SK-N-SH treated with all-trans-retinoic acid at 6 μM for 48 hours (cell line): ENCODE data around the gene RXRA.

Source experiments
- ATAC-seq: fragments of 200-7000 bp; cut with Tn5 transposase; 3 replicates; pipeline ENCODE4 v1.9.1; 2020; ENCODE audit warnings: mild to moderate bottlenecking, moderate library complexity
- ARNTL ChIP-seq: fragments of 450-650 bp; formaldehyde crosslinking; IDR thresholded peaks from 2 replicates; pipeline ENCODE4 v1.5.0; 2020; ENCODE audit warnings: low read depth, mild to moderate bottlenecking, moderate library complexity, borderline replicate concordance
- BACH2 ChIP-seq: fragments of 250-450 bp; sonication (Bioruptor Pico); IDR thresholded peaks from 2 replicates; pipeline ENCODE4 v1.9.0; 2021; ENCODE audit warnings: mild to moderate bottlenecking, borderline replicate concordance
- CSDC2 ChIP-seq: fragments of 250-450 bp; sonication (Bioruptor Pico); IDR thresholded peaks from 2 replicates; pipeline ENCODE4 v1.5.0; 2020; ENCODE audit warnings: mild to moderate bottlenecking, moderate library complexity
- ESRRG ChIP-seq: fragments of 250-450 bp; sonication (Bioruptor Pico); IDR thresholded peaks from 2 replicates; pipeline ENCODE4 v1.6.1; 2021; ENCODE audit warnings: mild to moderate bottlenecking
- GLIS3 ChIP-seq: fragments of 250-450 bp; sonication (Bioruptor Pico); IDR thresholded peaks from 2 replicates; pipeline ENCODE4 v1.5.0; 2020; ENCODE audit warnings: mild to moderate bottlenecking, moderate library complexity
- ISL1 ChIP-seq: fragments of 250-450 bp; sonication (Bioruptor Pico); IDR thresholded peaks from 2 replicates; pipeline ENCODE4 v2.1.2; 2022; ENCODE audit warnings: mild to moderate bottlenecking, moderate library complexity
- PPARA ChIP-seq: fragments of 250-450 bp; sonication (Bioruptor Pico); IDR thresholded peaks from 2 replicates; pipeline ENCODE4 v1.5.0; 2020; ENCODE audit warnings: mild to moderate bottlenecking, borderline replicate concordance
- RARB ChIP-seq: fragments of 250-450 bp; sonication (Bioruptor Pico); IDR thresholded peaks from 2 replicates; pipeline ENCODE4 v1.8.0; 2021; ENCODE audit warnings: mild to moderate bottlenecking, moderate library complexity
- SNAI2 ChIP-seq: fragments of 250-450 bp; sonication (Bioruptor Pico); IDR thresholded peaks from 2 replicates; pipeline ENCODE4 v1.5.0; 2020; ENCODE audit warnings: mild to moderate bottlenecking, moderate library complexity
- TCF4 ChIP-seq: fragments of 250-450 bp; sonication (Bioruptor Pico); IDR thresholded peaks from 2 replicates; pipeline ENCODE4 v1.8.0; 2021; ENCODE audit warnings: mild to moderate bottlenecking, moderate library complexity, borderline replicate concordance
- TOX ChIP-seq: fragments of 250-450 bp; sonication (Bioruptor Pico); IDR thresholded peaks from 2 replicates; pipeline ENCODE4 v1.8.0; 2021; ENCODE audit warnings: mild to moderate bottlenecking, moderate library complexity, borderline replicate concordance
- ZC3H10 ChIP-seq: fragments of 250-450 bp; sonication (Bioruptor Pico); IDR thresholded peaks from 2 replicates; pipeline ENCODE4 v1.5.1; 2021; ENCODE audit warnings: mild to moderate bottlenecking, moderate library complexity
- ZFP3 ChIP-seq: fragments of 250-450 bp; sonication (Bioruptor Pico); IDR thresholded peaks from 2 replicates; pipeline ENCODE4 v1.5.0; 2020; ENCODE audit warnings: mild to moderate bottlenecking, moderate library complexity
- ZFP30 ChIP-seq: fragments of 450-650 bp; formaldehyde crosslinking; IDR thresholded peaks from 2 replicates; pipeline ENCODE4 v1.5.0; 2022; ENCODE audit warnings: mild to moderate bottlenecking, moderate library complexity
- ZNF565 ChIP-seq: fragments of 450-650 bp; formaldehyde crosslinking; conservative IDR thresholded peaks from 2 replicates; pipeline ENCODE4 v1.5.0; 2020; ENCODE audit warnings: low read depth, mild to moderate bottlenecking, moderate library complexity
- ZNF70 ChIP-seq: fragments of 450-650 bp; formaldehyde crosslinking; IDR thresholded peaks from 2 replicates; pipeline ENCODE4 v1.5.0; 2020; ENCODE audit warnings: mild to moderate bottlenecking, moderate library complexity
- ZNF8 ChIP-seq: fragments of 450-650 bp; formaldehyde crosslinking; IDR thresholded peaks from 2 replicates; pipeline ENCODE4 v1.5.0; 2020; ENCODE audit warnings: mild to moderate bottlenecking, moderate library complexity
- TF ChIP-seq, protein P1 (sequence below): fragments of 250-450 bp; sonication (Bioruptor Pico); IDR thresholded peaks from 2 replicates; pipeline ENCODE4 v1.5.1; 2021; ENCODE audit warnings: mild to moderate bottlenecking, moderate library complexity
- TF ChIP-seq, protein P2 (sequence below): fragments of 250-450 bp; sonication (Bioruptor Pico); IDR thresholded peaks from 2 replicates; pipeline ENCODE4 v1.5.1; 2020; ENCODE audit warnings: low read depth, mild to moderate bottlenecking, moderate library complexity
- TF ChIP-seq, protein P3 (sequence below): fragments of 250-450 bp; sonication (Bioruptor Pico); IDR thresholded peaks from 2 replicates; pipeline ENCODE4 v1.5.0; 2020; ENCODE audit warnings: mild to moderate bottlenecking, moderate library complexity
- TF ChIP-seq, protein P4 (sequence below): fragments of 250-450 bp; sonication (Bioruptor Pico); IDR thresholded peaks from 2 replicates; pipeline ENCODE4 v1.8.0; 2020; ENCODE audit warnings: mild to moderate bottlenecking, moderate library complexity, borderline replicate concordance
- TF ChIP-seq, protein P5 (sequence below): fragments of 250-450 bp; sonication (Bioruptor Pico); IDR thresholded peaks from 2 replicates; pipeline ENCODE4 v1.8.0; 2021; ENCODE audit warnings: low read depth, mild to moderate bottlenecking, moderate library complexity, borderline replicate concordance

Gene RXRA

DNA sequence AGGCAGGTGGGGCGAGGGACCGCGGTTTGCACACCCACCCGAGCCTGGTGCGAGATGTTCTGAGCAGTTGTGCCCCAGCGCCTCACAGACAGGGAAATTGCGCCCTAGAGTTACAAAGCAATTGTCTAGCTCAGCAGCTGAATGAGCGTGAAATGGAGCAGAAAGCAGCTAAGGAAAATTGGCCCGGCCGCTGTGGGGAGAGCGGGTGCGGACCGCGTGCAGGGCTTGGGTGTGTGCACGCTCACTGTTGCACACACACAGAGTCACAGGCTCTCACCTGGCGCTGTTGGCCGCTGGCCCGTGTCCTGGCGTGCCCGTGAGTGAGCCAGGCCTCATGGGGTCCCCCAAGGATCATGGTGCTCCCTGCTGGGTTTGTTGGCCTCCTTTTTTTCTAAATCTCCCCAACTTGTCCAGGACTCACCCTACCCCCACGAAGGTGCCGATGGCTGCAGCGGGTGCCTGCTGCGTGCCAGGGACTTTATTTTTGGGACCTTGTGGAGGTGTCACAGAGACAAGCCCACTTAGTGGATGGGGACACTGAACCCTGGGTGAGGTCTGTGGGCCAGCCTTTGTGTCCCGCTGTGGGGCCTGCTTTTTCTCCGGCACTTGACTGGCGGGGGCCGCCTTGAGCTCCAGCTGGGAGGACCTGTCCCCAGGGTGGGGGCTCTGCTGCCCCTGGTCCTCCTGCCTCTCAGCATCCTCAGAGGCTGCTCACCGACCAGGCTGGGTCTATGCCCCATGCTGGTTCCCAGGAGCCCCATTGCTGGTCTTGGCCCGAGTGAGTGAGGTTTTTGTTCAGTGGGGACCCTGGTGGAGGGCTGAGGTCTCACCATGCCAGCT is 5.2 kb downstream of the RXRA start (continued):
- no peak for TF ChIP-seq ZNF70
- no peak for TF ChIP-seq ZNF8

DNA sequence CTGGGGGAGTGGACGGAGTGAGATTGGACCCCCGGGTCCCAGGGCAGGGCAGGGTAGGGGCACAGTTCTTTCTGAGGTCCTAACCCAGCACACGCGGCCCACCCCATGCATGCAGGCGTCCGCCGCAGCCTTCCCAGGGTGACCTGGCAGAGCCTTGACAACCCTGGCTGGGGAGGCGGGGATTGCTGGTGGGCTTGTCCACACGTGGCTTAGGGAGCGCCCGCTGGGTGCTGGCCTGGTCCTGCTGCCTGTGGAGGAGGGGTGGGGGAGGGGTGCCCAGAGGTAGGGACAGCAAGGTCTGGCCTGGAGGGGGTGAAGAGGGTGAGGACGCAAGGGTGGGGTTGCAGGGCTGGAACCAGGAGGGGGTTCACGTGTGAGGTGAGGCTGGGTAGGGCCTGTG is 6.0 kb downstream of the RXRA start:
- TF ChIP-seq, protein P1, sequence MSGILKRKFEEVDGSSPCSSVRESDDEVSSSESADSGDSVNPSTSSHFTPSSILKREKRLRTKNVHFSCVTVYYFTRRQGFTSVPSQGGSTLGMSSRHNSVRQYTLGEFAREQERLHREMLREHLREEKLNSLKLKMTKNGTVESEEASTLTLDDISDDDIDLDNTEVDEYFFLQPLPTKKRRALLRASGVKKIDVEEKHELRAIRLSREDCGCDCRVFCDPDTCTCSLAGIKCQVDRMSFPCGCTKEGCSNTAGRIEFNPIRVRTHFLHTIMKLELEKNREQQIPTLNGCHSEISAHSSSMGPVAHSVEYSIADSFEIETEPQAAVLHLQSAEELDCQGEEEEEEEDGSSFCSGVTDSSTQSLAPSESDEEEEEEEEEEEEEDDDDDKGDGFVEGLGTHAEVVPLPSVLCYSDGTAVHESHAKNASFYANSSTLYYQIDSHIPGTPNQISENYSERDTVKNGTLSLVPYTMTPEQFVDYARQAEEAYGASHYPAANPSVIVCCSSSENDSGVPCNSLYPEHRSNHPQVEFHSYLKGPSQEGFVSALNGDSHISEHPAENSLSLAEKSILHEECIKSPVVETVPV (CRISPR knock-in tag) = no peak
- TF ChIP-seq TCF4 (CRISPR knock-in tag) (no peak), ARNTL (CRISPR knock-in tag) (no peak), GLIS3 (CRISPR knock-in tag) (no peak), CSDC2 (no peak), ISL1 (CRISPR knock-in tag) (no peak), ZFP3 (CRISPR knock-in tag) (no peak), SNAI2 (CRISPR knock-in tag) (no peak), BACH2 (CRISPR knock-in tag) (no peak), ZFP30 (CRISPR knock-in tag) (no peak)
- TF ChIP-seq, protein P2, sequence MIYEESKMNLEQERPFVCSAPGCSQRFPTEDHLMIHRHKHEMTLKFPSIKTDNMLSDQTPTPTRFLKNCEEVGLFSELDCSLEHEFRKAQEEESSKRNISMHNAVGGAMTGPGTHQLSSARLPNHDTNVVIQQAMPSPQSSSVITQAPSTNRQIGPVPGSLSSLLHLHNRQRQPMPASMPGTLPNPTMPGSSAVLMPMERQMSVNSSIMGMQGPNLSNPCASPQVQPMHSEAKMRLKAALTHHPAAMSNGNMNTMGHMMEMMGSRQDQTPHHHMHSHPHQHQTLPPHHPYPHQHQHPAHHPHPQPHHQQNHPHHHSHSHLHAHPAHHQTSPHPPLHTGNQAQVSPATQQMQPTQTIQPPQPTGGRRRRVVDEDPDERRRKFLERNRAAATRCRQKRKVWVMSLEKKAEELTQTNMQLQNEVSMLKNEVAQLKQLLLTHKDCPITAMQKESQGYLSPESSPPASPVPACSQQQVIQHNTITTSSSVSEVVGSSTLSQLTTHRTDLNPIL = no peak
- no peak for ATAC-seq

DNA sequence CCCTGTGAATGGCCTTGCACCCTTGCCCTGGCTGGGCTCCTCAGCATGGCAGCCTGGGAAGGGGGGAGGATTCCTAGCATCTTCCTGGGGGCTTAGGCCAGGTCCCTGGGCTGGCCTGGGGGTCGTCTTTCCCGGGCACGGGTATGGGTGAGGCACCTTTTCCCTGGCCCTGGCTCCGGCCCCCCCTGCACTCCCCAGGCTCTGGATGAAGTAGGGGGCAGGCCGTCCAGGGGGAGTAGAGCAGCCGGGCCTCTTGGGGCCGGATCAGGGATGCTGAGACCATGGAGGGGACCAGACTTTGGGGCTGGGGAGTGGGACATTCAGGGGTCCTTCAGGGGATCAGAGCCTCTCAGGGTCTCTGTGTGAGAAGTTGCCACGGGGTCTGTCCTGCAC is 6.6 kb downstream of the RXRA start:
- no peak for ATAC-seq
- TF ChIP-seq TCF4 (CRISPR knock-in tag) = no peak
- TF ChIP-seq, protein P1 (CRISPR knock-in tag) = no peak
- TF ChIP-seq, protein P3, sequence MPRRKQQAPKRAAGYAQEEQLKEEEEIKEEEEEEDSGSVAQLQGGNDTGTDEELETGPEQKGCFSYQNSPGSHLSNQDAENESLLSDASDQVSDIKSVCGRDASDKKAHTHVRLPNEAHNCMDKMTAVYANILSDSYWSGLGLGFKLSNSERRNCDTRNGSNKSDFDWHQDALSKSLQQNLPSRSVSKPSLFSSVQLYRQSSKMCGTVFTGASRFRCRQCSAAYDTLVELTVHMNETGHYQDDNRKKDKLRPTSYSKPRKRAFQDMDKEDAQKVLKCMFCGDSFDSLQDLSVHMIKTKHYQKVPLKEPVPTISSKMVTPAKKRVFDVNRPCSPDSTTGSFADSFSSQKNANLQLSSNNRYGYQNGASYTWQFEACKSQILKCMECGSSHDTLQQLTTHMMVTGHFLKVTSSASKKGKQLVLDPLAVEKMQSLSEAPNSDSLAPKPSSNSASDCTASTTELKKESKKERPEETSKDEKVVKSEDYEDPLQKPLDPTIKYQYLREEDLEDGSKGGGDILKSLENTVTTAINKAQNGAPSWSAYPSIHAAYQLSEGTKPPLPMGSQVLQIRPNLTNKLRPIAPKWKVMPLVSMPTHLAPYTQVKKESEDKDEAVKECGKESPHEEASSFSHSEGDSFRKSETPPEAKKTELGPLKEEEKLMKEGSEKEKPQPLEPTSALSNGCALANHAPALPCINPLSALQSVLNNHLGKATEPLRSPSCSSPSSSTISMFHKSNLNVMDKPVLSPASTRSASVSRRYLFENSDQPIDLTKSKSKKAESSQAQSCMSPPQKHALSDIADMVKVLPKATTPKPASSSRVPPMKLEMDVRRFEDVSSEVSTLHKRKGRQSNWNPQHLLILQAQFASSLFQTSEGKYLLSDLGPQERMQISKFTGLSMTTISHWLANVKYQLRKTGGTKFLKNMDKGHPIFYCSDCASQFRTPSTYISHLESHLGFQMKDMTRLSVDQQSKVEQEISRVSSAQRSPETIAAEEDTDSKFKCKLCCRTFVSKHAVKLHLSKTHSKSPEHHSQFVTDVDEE (CRISPR knock-in tag) = no peak
- no peak for TF ChIP-seq ZC3H10 (CRISPR knock-in tag)
- no peak for TF ChIP-seq PPARA

DNA sequence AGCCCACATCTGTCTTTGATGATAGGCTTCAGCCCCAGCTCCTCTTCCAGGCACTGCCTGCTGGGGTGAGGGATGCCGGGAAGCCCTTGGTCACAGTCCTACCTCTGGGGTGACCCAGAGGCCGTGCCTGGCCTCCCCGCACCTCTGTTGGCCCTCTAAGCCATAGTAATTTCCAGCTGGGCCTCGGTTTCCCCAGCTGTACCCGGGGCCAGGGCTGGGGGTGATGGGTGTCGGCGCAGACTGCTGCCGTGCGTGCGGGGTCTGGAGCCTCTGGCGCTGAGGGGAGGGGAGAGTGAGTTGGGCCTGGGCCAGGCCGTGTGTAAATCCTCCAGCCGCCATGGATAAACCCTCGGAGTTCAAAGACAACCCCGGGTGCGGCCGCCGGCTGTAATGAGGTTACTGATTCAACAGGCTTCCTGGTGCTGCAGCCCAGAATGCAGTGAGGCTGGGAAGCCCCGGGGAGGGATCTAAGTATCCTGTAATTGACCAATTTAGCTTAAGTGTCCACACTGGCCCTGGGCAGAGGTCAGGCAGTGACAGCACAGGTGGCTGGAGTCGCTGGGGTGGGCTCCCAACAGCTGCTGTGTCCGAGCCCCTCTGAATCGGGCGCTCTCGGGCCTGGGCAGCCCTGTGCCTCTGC is 7.1 kb downstream of the RXRA start:
- ATAC-seq = peak; percentile 25; the same call in 2 of the 3 replicates
- no peak for TF ChIP-seq ZFP30 (CRISPR knock-in tag)
- TF ChIP-seq ESRRG (CRISPR knock-in tag) = no peak
- TF ChIP-seq ISL1 (CRISPR knock-in tag) = no peak
- TF ChIP-seq ZNF565 (CRISPR knock-in tag) = no peak
- TF ChIP-seq TOX (CRISPR knock-in tag) = no peak
- TF ChIP-seq, protein P4, sequence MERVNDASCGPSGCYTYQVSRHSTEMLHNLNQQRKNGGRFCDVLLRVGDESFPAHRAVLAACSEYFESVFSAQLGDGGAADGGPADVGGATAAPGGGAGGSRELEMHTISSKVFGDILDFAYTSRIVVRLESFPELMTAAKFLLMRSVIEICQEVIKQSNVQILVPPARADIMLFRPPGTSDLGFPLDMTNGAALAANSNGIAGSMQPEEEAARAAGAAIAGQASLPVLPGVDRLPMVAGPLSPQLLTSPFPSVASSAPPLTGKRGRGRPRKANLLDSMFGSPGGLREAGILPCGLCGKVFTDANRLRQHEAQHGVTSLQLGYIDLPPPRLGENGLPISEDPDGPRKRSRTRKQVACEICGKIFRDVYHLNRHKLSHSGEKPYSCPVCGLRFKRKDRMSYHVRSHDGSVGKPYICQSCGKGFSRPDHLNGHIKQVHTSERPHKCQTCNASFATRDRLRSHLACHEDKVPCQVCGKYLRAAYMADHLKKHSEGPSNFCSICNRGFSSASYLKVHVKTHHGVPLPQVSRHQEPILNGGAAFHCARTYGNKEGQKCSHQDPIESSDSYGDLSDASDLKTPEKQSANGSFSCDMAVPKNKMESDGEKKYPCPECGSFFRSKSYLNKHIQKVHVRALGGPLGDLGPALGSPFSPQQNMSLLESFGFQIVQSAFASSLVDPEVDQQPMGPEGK (CRISPR knock-in tag) = no peak
- no peak for TF ChIP-seq ZFP3 (CRISPR knock-in tag)
- no peak for TF ChIP-seq RARB (CRISPR knock-in tag)
- no peak for TF ChIP-seq ZC3H10 (CRISPR knock-in tag)
- TF ChIP-seq CSDC2 = no peak
- TF ChIP-seq ARNTL (CRISPR knock-in tag) = no peak
- TF ChIP-seq, protein P2 = no peak
- TF ChIP-seq, protein P5, sequence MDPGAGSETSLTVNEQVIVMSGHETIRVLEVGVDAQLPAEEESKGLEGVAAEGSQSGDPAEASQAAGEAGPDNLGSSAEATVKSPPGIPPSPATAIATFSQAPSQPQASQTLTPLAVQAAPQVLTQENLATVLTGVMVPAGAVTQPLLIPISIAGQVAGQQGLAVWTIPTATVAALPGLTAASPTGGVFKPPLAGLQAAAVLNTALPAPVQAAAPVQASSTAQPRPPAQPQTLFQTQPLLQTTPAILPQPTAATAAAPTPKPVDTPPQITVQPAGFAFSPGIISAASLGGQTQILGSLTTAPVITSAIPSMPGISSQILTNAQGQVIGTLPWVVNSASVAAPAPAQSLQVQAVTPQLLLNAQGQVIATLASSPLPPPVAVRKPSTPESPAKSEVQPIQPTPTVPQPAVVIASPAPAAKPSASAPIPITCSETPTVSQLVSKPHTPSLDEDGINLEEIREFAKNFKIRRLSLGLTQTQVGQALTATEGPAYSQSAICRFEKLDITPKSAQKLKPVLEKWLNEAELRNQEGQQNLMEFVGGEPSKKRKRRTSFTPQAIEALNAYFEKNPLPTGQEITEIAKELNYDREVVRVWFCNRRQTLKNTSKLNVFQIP (CRISPR knock-in tag) = no peak
